CD4-positive, alpha-beta T cell (primary cell): ENCODE measurements around the gene GAS2. TPM values are rescaled to one million over a fixed set of nuclear protein-coding genes. Genes with fewer than 3 reads are reported as not detected.

Source experiments
- ATAC-seq: fragments of 200-7000 bp; cut with Tn5 transposase; one replicate; pipeline ENCODE4 v1.10.0; 2022; ENCODE audit warnings: mild to moderate bottlenecking; ENCODE audit not compliant: poor library complexity
- CTCF ChIA-PET: fragments of 350-600 bp; sonication (Branson Sonifier 250); formaldehyde crosslinking; loops from one replicate; lab custom pipeline; 2021; ENCODE audit warnings: antibody characterized with exemption, inconsistent platforms; lab: Charles Lee
- POLR2A ChIA-PET: fragments of 350-600 bp; sonication (Branson Sonifier 250); formaldehyde crosslinking; loops from one replicate; lab custom pipeline; 2021; ENCODE audit warnings: antibody characterized with exemption, inconsistent platforms; lab: Charles Lee
- DNase-seq, 14 experiments: peaks; one replicate each; pipeline ENCODE4 v3.0.0-alpha.2; 2013 to 2020; ENCODE audit warnings: mixed read lengths in 2 of 14
- H3K27ac ChIP-seq, 2 donors: one replicate each; pipeline versions ENCODE4 v1.5.1 to v1.7.0; 2013; ENCODE audit warnings: low read length in 2 of 2, low read depth in 1 of 2, mild to moderate bottlenecking in 1 of 2
- H3K27me3 ChIP-seq, 2 experiments: 1 replicate in 1 of 2; 2 replicates in 1 of 2; pipeline versions ENCODE4 v1.6.1 to v1.7.0; 2013; ENCODE audit warnings: low read length in 2 of 2, control low read depth in 1 of 2, mild to moderate bottlenecking in 1 of 2, moderate library complexity in 1 of 2; ENCODE audit not compliant: insufficient read depth in 2 of 2, control insufficient read depth in 1 of 2
- H3K36me3 ChIP-seq: one replicate; pipeline ENCODE4 v1.6.1; 2013; ENCODE audit warnings: low read length, control low read depth; ENCODE audit not compliant: insufficient read depth
- H3K4me1 ChIP-seq: one replicate; pipeline ENCODE4 v1.6.1; 2013; ENCODE audit warnings: low read length, control low read depth; ENCODE audit not compliant: insufficient read depth
- H3K4me3 ChIP-seq: one replicate; pipeline ENCODE4 v1.5.1; 2013; ENCODE audit warnings: mild to moderate bottlenecking, low read length, moderate library complexity
- H3K9me3 ChIP-seq, 2 experiments: 1 replicate in 1 of 2; 2 replicates in 1 of 2; pipeline versions ENCODE4 v1.6.1 to v1.7.0; 2013; ENCODE audit warnings: low read length in 2 of 2, mild to moderate bottlenecking in 2 of 2, control low read depth in 1 of 2, moderate library complexity in 1 of 2; ENCODE audit not compliant: control insufficient read depth in 1 of 2, insufficient read depth in 1 of 2
- H3K27ac Mint-ChIP-seq: one replicate; pipeline ENCODE4 v1.8.0; 2020; ENCODE audit warnings: mixed read lengths
- H3K27me3 Mint-ChIP-seq: one replicate; pipeline ENCODE4 v1.8.0; 2021; ENCODE audit warnings: mixed read lengths
- H3K36me3 Mint-ChIP-seq: one replicate; pipeline ENCODE4 v1.8.0; 2021; ENCODE audit warnings: low read depth, mixed read lengths
- H3K4me1 Mint-ChIP-seq: one replicate; pipeline ENCODE4 v1.8.0; 2021; ENCODE audit warnings: low read depth, mixed read lengths
- H3K4me3 Mint-ChIP-seq: one replicate; pipeline ENCODE4 v1.8.0; 2020; ENCODE audit warnings: mild to moderate bottlenecking, mixed read lengths
- H3K9me3 Mint-ChIP-seq: one replicate; pipeline ENCODE4 v1.8.0; 2020; ENCODE audit warnings: mixed read lengths
- CTCF ChIP-seq: fragments of 200-600 bp; IDR thresholded peaks from one replicate; pipeline ENCODE4 v1.8.0; 2022; ENCODE audit warnings: antibody characterized with exemption, mild to moderate bottlenecking
- intact Hi-C, 2 experiments: fragments of 100-400 bp; cut with DNase I in 1 of 2; cut with micrococcal nuclease in 1 of 2; formaldehyde crosslinking; loops; one replicate each; pipeline versions ENCODE4 v1.15.1 to v1.9.0; 2023 to 2025; cut with DNase I, micrococcal nuclease
- total RNA-seq, 174 experiments: library from RNA in 2 of 174; stranded (reverse) in 2 of 174; gene quantifications; one replicate each; pipeline ENCODE4 v1.2.3 and lab custom pipeline; 2021 to 2026

Gene GAS2
- total RNA-seq, 2 experiments from 2014 or later = 2.2 to 2.9 TPM

- no peaks in the 10 kb centered on the region for H3K27me3 Mint-ChIP-seq
- H3K9me3 Mint-ChIP-seq = no peaks in the 10 kb centered on the region
- H3K27me3 ChIP-seq = no peaks in the 10 kb centered on the region
- H3K9me3 ChIP-seq = no peaks in the 10 kb centered on the region
- no peak for DNase-seq
- ChIA-PET POLR2A (interaction anchor here (0.6 kb wide), 1 partner anchor 22 kb away, joined by 3 read pairs; no protein-coding TSS in a partner anchor), CTCF (no interaction called here)
- intact Hi-C loops = loop anchor here in 1 of 2 experiments (5.0 kb wide), 1 partner anchor 388 kb away; the partner anchor contains the start of gene SLC17A6
- H3K4me3 Mint-ChIP-seq = no peak overlapping the region
- no peak for TF ChIP-seq CTCF
- no peaks in the 10 kb centered on the region for H3K4me1 Mint-ChIP-seq
- no peaks in the 10 kb centered on the region for H3K36me3 Mint-ChIP-seq
- no peak overlapping the region for H3K27ac ChIP-seq
- no peaks in the 10 kb centered on the region for H3K36me3 ChIP-seq
- no peak for ATAC-seq
- no peak overlapping the region for H3K27ac Mint-ChIP-seq
- no peak overlapping the region for H3K4me3 ChIP-seq
- H3K4me1 ChIP-seq = no peaks in the 10 kb centered on the region
Observed at GRCh38 chr11:22725079-22725478, 58.7 kb downstream of the GAS2 start.

GRCh38 chr11:22728600-22729389 lies 62.4 kb downstream of the GAS2 start:
- Histone ChIP-seq H3K36me3 (no peaks in the 10 kb centered on the region), H3K4me3 (no peak overlapping the region), H3K27me3 (no peaks in the 10 kb centered on the region), H3K27ac (no peak overlapping the region), H3K4me1 (no peaks in the 10 kb centered on the region), H3K9me3 (no peaks in the 10 kb centered on the region)
- ATAC-seq = no peak
- no peak for DNase-seq
- no peaks in the 10 kb centered on the region for H3K27me3 Mint-ChIP-seq
- H3K27ac Mint-ChIP-seq = no peak overlapping the region
- no peak for TF ChIP-seq CTCF
- ChIA-PET CTCF (interaction anchor here (0.7 to 0.8 kb wide), 2 partner anchors 14 to 25 kb away, joined by 3 to 4 read pairs; no protein-coding TSS in a partner anchor), POLR2A (no interaction called here)
- intact Hi-C loops = loop anchor here in 1 of 2 experiments (5.0 kb wide), 1 partner anchor 391 kb away; the partner anchor contains the start of gene SLC17A6
- no peaks in the 10 kb centered on the region for H3K36me3 Mint-ChIP-seq
- no peaks in the 10 kb centered on the region for H3K4me1 Mint-ChIP-seq
- H3K4me3 Mint-ChIP-seq = no peak overlapping the region
- no peaks in the 10 kb centered on the region for H3K9me3 Mint-ChIP-seq

GRCh38 chr11:22730319-22730718 lies 63.9 kb downstream of the GAS2 start:
- Mint-ChIP-seq H3K36me3 (no peaks in the 10 kb centered on the region), H3K27me3 (no peaks in the 10 kb centered on the region), H3K9me3 (no peaks in the 10 kb centered on the region), H3K27ac (no peak overlapping the region), H3K4me3 (no peak overlapping the region), H3K4me1 (no peaks in the 10 kb centered on the region)
- no peak overlapping the region for H3K27ac ChIP-seq
- no peak overlapping the region for H3K4me3 ChIP-seq
- ChIA-PET CTCF (no interaction called here), POLR2A (no interaction called here)
- no peaks in the 10 kb centered on the region for H3K4me1 ChIP-seq
- ATAC-seq (no peak), DNase-seq (peak in 4 of 14 experiments; percentile 10 to 49 (median 36))
- H3K27me3 ChIP-seq = no peaks in the 10 kb centered on the region
- peak; percentile 52 for TF ChIP-seq CTCF
- intact Hi-C loops = loop anchor here (1.0 to 2.0 kb wide), 3 partner anchors 60 to 396 kb away; no protein-coding TSS in a partner anchor
- H3K36me3 ChIP-seq = no peaks in the 10 kb centered on the region
- no peaks in the 10 kb centered on the region for H3K9me3 ChIP-seq
